ENCODE results near the gene UBE2J1.

The UBE2J1 gene

DNA sequence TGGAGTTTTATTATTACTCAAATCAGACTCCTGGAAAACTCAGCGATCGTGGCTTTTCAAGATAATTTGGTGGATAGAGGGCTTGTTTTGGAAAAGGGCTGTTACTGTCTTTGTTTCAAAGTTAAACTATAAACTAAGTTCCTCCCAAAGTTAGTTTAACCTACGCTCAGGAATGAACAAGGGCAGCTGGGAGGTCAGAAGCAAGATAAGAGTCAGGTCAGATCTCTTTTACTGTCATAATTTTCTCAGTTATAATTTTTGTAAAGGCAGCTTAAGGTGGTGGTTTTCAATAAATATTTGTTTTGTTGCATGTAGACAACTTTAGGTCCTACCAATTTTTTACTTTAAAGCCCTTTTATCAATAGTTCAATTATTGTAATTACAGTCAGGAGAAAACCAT is 28.2 kb downstream of the UBE2J1 start:
- peaks cover 10% of the 10 kb centered on the region for H3K9me3 ChIP-seq (ENCODE audit: low read length)
- no peaks in the 10 kb centered on the region for H3K27me3 ChIP-seq (ENCODE audit: insufficient read depth, low read length)
- H3K4me1 ChIP-seq (ENCODE audit: insufficient read depth, low read length): no peaks in the 10 kb centered on the region
- no peak overlapping the region for H3K4me3 ChIP-seq (ENCODE audit: low read length)
- H3K36me3 ChIP-seq (ENCODE audit: insufficient read depth, low read length): peaks cover 27% of the 10 kb centered on the region
- H2AFZ ChIP-seq (ENCODE audit: low read depth, low read length): no peak overlapping the region

DNA sequence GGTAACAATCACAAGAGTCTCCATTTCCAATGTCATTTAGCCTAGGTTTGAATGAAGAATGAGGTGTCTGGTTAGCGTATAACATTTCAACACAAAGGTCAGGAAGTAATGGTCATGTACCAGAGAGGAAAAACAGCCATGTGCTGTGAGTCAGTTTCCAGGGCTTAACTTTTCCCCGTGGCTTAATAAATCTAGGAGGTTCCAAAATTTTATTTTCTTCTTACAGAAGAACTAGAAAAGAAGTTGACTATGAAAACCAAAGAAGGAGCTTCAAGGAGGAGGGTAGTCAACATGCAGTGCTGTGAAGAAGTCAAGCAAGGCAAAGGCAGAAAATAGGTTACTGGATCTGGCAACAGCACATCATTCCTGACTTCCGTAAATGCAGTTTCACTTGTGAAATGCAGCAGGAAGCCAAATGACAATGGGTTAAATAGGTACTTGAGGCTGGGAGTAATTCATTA is 29.0 kb downstream of the UBE2J1 start:
- no peaks in the 10 kb centered on the region for H3K27me3 ChIP-seq (ENCODE audit: insufficient read depth, low read length)
- no peak overlapping the region for H3K4me3 ChIP-seq (ENCODE audit: low read length)
- peaks cover 20% of the 10 kb centered on the region for H3K36me3 ChIP-seq (ENCODE audit: insufficient read depth, low read length)
- H3K9me3 ChIP-seq (ENCODE audit: low read length): peaks cover 10% of the 10 kb centered on the region
- H3K4me1 ChIP-seq (ENCODE audit: insufficient read depth, low read length): no peaks in the 10 kb centered on the region
- H2AFZ ChIP-seq (ENCODE audit: low read depth, low read length): no peak overlapping the region

DNA sequence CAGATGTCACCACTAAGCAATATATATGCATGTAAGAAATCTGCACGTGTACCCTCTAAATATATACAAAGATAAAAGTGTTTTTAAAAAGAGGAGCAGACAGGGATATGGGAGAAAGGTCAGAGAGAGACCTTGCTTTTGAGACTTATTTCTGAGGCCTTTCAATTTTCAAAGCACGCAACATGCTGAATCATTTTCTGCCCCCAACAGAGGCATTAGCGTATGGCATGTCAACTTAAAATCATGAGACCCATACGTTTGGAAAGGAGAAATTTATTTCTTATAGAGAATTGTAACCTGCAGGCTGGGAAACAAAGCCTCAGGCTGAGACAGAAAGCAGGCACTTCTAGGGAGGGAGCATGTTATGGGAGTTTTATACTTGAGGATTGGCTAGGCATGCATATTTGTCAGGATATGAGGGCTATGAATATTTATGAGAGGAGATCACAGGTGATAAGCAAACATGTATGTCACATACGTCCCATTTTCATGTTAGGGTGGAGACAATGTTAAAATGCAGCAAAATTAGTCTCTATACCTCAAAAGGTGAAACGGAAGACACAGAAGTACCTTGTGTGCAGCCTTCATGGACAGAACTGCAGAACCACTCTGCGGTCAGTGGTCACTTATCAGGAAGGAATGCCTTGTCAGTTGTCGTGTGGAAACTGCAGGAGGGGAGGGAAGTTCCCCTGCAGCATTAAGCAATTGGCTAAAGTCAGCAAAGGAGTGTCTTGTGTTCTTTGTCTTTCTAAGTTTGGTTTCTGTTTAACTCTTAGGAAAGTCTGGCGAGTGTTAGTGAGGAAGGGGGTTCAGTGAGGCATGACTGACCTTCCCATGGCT is 31.2 kb downstream of the UBE2J1 start:
- Histone ChIP-seq H3K36me3 (ENCODE audit: insufficient read depth, low read length) (peaks cover 3% of the 10 kb centered on the region), H3K9me3 (ENCODE audit: low read length) (peaks cover 10% of the 10 kb centered on the region), H2AFZ (ENCODE audit: low read depth, low read length) (no peak overlapping the region), H3K4me1 (ENCODE audit: insufficient read depth, low read length) (no peaks in the 10 kb centered on the region), H3K4me3 (ENCODE audit: low read length) (no peak overlapping the region), H3K27me3 (ENCODE audit: insufficient read depth, low read length) (no peaks in the 10 kb centered on the region)

DNA sequence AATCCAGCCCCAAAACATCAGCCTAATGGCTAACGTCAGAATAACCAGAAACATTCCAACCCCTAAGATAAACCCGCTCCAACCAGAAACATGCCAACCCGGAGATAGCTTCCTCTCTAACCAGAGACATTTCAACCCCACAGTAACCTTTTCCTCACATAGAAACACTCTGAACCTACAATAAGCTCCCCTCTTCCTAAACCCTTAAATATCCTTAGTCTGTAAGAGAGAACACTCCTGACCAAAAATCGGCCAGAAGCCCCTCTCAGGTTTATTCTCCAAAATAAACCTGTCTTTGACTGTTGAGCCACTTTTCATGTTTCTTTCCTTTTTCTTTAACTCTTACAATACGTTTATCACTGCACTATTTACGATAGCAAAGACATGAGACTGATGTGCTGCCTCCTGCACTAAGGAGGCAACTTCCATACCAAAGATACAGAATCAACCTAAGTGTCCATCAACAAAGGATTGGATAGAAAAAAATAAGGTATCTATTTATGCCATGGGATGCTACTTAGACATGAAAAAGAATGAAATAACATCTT is 32.4 kb downstream of the UBE2J1 start:
- H3K27me3 ChIP-seq (ENCODE audit: insufficient read depth, low read length): no peaks in the 10 kb centered on the region
- no peaks in the 10 kb centered on the region for H3K36me3 ChIP-seq (ENCODE audit: insufficient read depth, low read length)
- H2AFZ ChIP-seq (ENCODE audit: low read depth, low read length): no peak overlapping the region
- no peaks in the 10 kb centered on the region for H3K4me1 ChIP-seq (ENCODE audit: insufficient read depth, low read length)
- peaks cover 10% of the 10 kb centered on the region for H3K9me3 ChIP-seq (ENCODE audit: low read length)
- no peak overlapping the region for H3K4me3 ChIP-seq (ENCODE audit: low read length)

DNA sequence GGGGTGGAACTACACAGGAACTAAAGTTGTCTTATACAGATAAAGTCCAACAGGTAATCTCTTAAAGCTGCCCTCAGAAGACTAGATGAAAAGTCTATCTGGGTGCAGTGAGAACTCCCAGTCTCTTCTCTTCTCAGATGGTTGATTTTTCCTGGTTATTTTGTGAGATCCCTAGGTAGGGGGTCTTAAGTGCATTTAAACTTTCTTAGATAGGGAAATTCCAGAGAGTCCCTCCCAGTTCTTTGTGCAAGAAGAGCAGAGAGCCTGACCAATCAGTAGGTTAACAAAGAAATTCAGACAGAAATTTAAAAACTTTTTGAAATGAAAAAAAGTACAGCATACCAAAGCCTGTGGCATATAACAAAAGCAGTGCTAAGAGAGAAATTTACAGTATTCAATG is 35.5 kb downstream of the UBE2J1 start:
- Histone ChIP-seq H3K27me3 (ENCODE audit: insufficient read depth, low read length) (no peaks in the 10 kb centered on the region), H3K4me1 (ENCODE audit: insufficient read depth, low read length) (peaks cover 14% of the 10 kb centered on the region), H2AFZ (ENCODE audit: low read depth, low read length) (no peak overlapping the region), H3K4me3 (ENCODE audit: low read length) (no peak overlapping the region), H3K36me3 (ENCODE audit: insufficient read depth, low read length) (no peaks in the 10 kb centered on the region), H3K9me3 (ENCODE audit: low read length) (peaks cover 10% of the 10 kb centered on the region)

DNA sequence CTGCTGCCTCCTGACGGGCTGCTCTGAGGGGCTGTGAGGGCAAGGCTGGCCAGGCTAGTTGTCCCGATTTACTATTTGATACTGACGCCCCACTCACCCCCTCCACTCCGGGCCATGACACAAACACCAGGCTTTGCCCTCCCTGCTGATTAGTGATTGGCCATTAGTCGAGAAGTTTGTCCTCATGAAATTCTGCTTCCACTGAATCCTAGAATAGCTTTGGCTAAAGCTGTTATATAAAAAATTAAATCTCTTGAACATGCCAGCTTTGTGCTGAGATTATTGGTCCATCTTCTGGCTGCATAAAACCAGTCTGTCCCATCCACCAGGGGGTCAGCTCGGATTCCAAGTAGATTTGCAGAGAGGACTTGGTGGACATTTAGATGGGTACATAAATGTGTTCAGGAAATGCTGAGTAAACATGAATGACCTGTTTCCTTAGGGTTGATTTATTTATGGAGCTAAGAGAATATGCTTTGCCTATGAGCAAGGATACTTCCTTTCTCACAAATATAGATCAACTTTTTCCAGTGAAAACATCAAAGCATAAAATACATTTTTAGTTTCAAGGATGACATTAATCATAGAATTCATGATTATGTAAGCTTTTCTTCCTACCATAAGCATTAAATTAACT is 37.2 kb downstream of the UBE2J1 start, which contains the start of gene GABRR2:
TSS of gene GABRR2 (minus strand) at position 51 of the 637 bp plus-strand sequence. CDS start 134 bp downstream, outside the sequence.
- no peaks in the 10 kb centered on the region for H3K36me3 ChIP-seq (ENCODE audit: insufficient read depth, low read length)
- no peak within 1 kb of the TSS for H2AFZ ChIP-seq (ENCODE audit: low read depth, low read length)
- no peak within 1 kb of the TSS for H3K4me3 ChIP-seq (ENCODE audit: low read length)
- no peaks in the 10 kb centered on the region for H3K27me3 ChIP-seq (ENCODE audit: insufficient read depth, low read length)
- H3K4me1 ChIP-seq (ENCODE audit: insufficient read depth, low read length): peaks cover 21% of the 10 kb centered on the region
- peaks cover 2% of the 10 kb centered on the region for H3K9me3 ChIP-seq (ENCODE audit: low read length)

DNA sequence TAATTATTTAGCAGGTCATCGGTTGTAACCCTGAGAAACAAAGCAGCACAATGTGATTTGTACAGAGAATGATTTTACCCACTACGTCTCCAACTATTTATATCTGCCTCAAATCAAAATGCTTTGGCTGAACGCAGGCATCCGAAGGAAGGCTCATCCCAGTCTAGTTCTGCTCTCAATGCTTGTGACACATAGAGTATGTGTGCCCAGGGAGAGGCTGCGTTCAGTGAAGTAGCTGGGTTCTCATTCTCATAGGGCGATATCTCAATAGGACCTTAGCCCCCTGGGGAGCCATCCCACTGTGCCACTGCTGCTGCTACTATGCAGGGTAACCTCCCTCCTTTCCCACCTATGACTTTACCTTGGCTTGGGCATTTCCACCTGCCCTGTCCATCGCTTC is 37.8 kb downstream of the UBE2J1 start:
- H3K36me3 ChIP-seq (ENCODE audit: insufficient read depth, low read length): no peaks in the 10 kb centered on the region
- H3K27me3 ChIP-seq (ENCODE audit: insufficient read depth, low read length): no peaks in the 10 kb centered on the region

DNA sequence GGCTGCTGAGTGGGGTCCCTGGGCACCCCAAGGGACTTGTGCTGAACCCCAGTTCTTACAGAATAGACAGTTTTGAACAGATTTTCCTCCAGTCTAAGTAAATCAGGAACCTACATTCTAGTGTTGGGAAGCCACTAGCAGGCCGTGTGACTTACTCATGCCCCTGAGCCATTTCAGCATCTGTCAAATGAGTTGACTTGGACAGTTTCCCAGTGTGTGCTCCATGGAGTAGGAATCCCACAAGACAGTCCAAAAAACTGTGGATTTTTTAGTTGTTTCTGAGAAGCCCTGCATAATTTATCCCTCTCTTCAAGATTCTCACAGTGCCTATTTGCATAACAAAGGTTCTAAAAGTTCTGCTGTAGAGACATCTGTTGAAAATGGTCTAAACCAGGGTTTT is 39.5 kb downstream of the UBE2J1 start:
- H2AFZ ChIP-seq (ENCODE audit: low read depth, low read length): no peak overlapping the region
- H3K4me1 ChIP-seq (ENCODE audit: insufficient read depth, low read length): peaks cover 21% of the 10 kb centered on the region
- H3K4me3 ChIP-seq (ENCODE audit: low read length): no peak overlapping the region
- H3K9me3 ChIP-seq (ENCODE audit: low read length): no peaks in the 10 kb centered on the region
- H3K27me3 ChIP-seq (ENCODE audit: insufficient read depth, low read length): no peaks in the 10 kb centered on the region
- H3K36me3 ChIP-seq (ENCODE audit: insufficient read depth, low read length): no peaks in the 10 kb centered on the region

More for the DNA sequence above, 37.8 kb downstream of the UBE2J1 start:
- H3K9me3 ChIP-seq (ENCODE audit: low read length): no peaks in the 10 kb centered on the region
- no peak overlapping the region for H2AFZ ChIP-seq (ENCODE audit: low read depth, low read length)
- no peak overlapping the region for H3K4me3 ChIP-seq (ENCODE audit: low read length)
- peaks cover 21% of the 10 kb centered on the region for H3K4me1 ChIP-seq (ENCODE audit: insufficient read depth, low read length)

DNA sequence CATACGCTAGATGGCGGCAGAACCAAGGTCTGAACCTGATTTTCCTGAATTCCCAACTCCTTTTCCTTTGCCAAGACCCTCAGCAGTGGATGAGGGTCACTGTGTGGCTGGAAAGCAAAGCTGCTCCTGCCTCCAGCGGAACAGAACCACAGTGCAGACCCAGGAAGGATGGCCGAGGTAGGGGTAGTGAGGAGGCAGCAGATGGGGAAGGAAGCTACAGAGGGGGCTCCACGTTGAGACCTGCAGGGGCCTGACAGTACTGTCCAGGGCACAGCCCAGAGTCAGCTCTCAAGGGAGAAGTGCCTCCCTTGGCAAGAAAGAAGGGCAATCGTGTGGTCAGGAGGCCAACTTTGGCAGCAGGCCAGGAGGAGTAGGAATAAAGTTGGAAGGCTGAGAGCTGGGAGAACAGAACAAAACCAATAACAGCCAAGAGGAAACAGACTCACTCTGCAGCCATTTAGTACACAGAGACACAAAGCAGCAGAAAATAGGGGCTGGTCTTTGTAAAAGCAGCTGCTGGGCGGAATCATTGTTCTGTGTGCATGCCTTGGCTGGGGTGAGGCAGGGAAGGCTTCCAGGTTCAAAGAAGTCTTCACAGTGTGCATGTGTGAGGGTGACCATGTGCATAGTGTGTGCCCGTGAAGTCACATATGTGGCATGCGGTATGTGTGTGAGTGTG is 40.5 kb downstream of the UBE2J1 start:
- Histone ChIP-seq H3K9me3 (ENCODE audit: low read length) (no peaks in the 10 kb centered on the region), H3K4me3 (ENCODE audit: low read length) (no peak overlapping the region), H3K4me1 (ENCODE audit: insufficient read depth, low read length) (peaks cover 21% of the 10 kb centered on the region), H2AFZ (ENCODE audit: low read depth, low read length) (no peak overlapping the region), H3K27me3 (ENCODE audit: insufficient read depth, low read length) (no peaks in the 10 kb centered on the region), H3K36me3 (ENCODE audit: insufficient read depth, low read length) (no peaks in the 10 kb centered on the region)

DNA sequence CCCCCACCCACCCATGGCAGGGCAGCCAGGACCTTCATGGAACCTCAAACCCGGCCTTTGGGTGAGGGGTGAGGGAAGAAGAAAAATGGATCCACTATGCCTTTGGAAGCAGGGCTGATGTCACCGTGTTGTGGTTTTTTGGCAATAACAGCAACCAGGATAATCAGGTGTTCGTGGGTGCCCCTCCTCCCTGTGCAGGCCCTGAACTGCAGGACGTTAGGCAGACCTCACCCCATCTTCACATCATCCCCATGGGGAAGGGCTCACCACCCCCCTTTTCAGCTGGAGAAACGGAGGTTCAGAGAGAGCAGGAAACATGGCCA is 41.0 kb downstream of the UBE2J1 start:
- Histone ChIP-seq H3K9me3 (ENCODE audit: low read length) (no peaks in the 10 kb centered on the region), H3K36me3 (ENCODE audit: insufficient read depth, low read length) (no peaks in the 10 kb centered on the region), H2AFZ (ENCODE audit: low read depth, low read length) (no peak overlapping the region), H3K4me3 (ENCODE audit: low read length) (no peak overlapping the region), H3K27me3 (ENCODE audit: insufficient read depth, low read length) (no peaks in the 10 kb centered on the region), H3K4me1 (ENCODE audit: insufficient read depth, low read length) (peaks cover 21% of the 10 kb centered on the region)

DNA sequence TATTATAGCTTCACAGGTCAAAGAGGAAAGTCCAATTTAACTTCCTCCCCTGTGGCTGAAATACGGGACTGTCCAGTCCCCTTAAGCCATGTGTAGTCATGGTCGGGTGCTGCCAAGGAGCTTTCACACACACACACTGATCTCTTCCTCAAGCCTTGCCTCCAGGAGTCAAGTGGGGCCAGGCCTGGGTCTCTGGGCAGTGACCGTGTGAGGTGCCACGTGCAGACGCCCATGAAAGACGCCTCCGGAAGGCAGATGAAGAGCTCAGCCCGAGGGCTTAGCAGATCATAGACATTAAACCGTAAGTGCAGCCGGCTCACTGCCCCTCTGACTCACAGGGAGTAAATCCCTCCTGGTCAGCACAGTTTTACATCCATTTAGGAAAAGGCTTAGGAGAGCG is 41.6 kb downstream of the UBE2J1 start:
- no peaks in the 10 kb centered on the region for H3K27me3 ChIP-seq (ENCODE audit: insufficient read depth, low read length)
- no peak overlapping the region for H2AFZ ChIP-seq (ENCODE audit: low read depth, low read length)
- peaks cover 21% of the 10 kb centered on the region for H3K4me1 ChIP-seq (ENCODE audit: insufficient read depth, low read length)
- H3K36me3 ChIP-seq (ENCODE audit: insufficient read depth, low read length): no peaks in the 10 kb centered on the region
- no peaks in the 10 kb centered on the region for H3K9me3 ChIP-seq (ENCODE audit: low read length)
- H3K4me3 ChIP-seq (ENCODE audit: low read length): no peak overlapping the region

DNA sequence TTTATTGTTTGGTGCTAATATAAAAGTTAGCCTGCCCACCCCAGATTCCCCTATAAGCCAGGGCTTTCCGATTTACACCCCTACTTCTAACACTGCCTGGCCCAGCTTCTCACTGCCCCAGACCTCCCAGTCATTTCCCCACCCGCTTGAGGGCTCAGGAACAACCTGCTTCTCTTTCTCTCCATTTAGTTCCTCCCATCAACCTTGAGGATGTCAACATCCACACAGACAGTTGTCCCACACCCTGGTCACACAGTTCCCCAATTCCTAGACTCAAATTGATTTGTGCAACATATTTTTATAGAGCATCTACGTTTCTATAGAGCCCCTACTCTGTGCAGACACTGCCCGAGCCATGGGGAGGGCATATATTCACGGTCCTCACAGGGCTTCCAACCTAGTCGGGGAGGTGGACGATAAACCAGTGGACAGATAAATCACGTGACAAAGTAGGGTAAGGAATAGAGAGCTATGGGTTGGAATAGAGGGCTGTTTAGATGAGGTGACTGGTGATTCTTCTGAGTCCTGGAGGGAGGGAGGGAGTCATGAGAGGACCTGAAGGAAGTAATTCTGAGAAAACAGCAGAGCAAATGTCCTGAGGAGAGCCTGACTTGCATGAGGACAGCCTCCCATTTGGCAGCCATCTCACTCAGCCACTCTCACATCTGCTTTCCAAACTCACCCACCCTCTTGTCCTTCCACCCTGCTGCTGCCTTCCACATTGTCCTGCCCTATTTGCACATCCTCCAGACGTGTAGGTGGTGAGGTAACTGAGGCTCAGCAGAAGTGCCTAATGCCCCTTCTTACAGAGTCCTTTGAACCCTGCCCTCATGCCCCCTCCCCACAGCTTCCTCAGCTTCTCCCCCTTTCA is 43.8 kb downstream of the UBE2J1 start:
- Histone ChIP-seq H3K27me3 (ENCODE audit: insufficient read depth, low read length) (no peaks in the 10 kb centered on the region), H3K4me3 (ENCODE audit: low read length) (no peak overlapping the region), H3K36me3 (ENCODE audit: insufficient read depth, low read length) (no peaks in the 10 kb centered on the region), H3K9me3 (ENCODE audit: low read length) (no peaks in the 10 kb centered on the region), H2AFZ (ENCODE audit: low read depth, low read length) (no peak overlapping the region), H3K4me1 (ENCODE audit: insufficient read depth, low read length) (peaks cover 21% of the 10 kb centered on the region)

All from neuron (in vitro differentiated cells).